M059J (cell line): ENCODE measurements around the gene C5orf52. TPM values are rescaled to one million over a fixed set of nuclear protein-coding genes. Genes with fewer than 3 reads are reported as not detected.
"Not testable (repeated sequence)": the region's sequence is repeated elsewhere in the genome, so short reads cannot be mapped to it uniquely, and the experiment has no call there.

Experiments
- DNase-seq: peaks from one replicate; pipeline ENCODE4 v3.0.0-alpha.2; 2012; ENCODE audit warnings: low read depth
- total RNA-seq: library from RNA; depleted of rRNA; stranded (reverse); fragments of >200 nt; shearing (Covaris generic); gene quantifications from 2 replicates; pipeline ENCODE4 v1.2.3, GENCODE V29; 2014; rRNA removed

C5orf52 gene
- total RNA-seq, 1 experiment from 2014 or later = not detected

- not testable (repeated sequence) for DNase-seq
Measured at GRCh38 chr5:157722895-157723294, 51.6 kb downstream of the C5orf52 start.

- not testable (repeated sequence) for DNase-seq
Measured at GRCh38 chr5:157726607-157727006, 55.3 kb downstream of the C5orf52 start.

DNA sequence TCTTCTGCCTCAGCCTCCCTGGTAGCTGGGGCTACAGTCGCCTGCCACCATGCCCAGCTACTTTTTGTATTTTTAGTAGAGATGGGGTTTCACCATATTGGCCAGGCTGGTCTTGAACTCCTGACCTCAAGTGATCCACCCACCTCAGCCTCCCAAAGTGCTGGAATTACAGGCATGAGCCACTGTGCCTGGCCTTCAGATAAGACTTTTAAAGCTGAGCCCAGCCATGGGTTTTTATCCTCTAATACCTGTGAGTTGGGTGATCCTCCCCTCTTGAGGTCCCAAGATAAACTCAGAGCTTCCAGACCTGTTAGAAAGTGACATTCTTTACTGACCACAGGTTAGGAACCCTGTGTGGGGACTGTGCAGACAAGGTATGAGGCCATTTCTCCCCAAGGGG lies 56.5 kb downstream of the C5orf52 start:
- not testable (repeated sequence) for DNase-seq

Other genes with a start within 250 kb of the C5orf52 start
- 0.44 and 1.4 TPM in 2 replicates for gene NIPAL4, start 211.3 kb upstream of the C5orf52 start, total RNA-seq
- gene ADAM19, start 95.8 kb upstream of the C5orf52 start, total RNA-seq = 38.4 and 57.2 TPM in 2 replicates
- 0.12 and 0.22 TPM in 2 replicates for gene SOX30, start 19.1 kb upstream of the C5orf52 start, total RNA-seq
- gene THG1L, start 59.9 kb downstream of the C5orf52 start, total RNA-seq = 6.1 and 14.4 TPM in 2 replicates
- gene LSM11, start 72.2 kb downstream of the C5orf52 start, total RNA-seq = 3.0 and 5.1 TPM in 2 replicates
- 50.6 and 71.5 TPM in 2 replicates for gene CLINT1, start 187.6 kb downstream of the C5orf52 start, total RNA-seq